DND-41 (cell line): ENCODE measurements around the gene ADGB.
"Not testable (repeated sequence)": the region's sequence is repeated elsewhere in the genome, so short reads cannot be mapped to it uniquely, and the experiment has no call there.

Experiments
- ATAC-seq: fragments of 200-7000 bp; cut with Tn5 transposase; 3 replicates; pipeline ENCODE4 v1.9.1; 2021; ENCODE audit warnings: low read depth; ENCODE audit not compliant: insufficient read depth
- DNase-seq: peaks from one replicate; pipeline ENCODE4 v3.0.0-alpha.2; 2020
- H2AFZ ChIP-seq: 2 replicates; pipeline ENCODE4 v1.6.0; 2012; ENCODE audit warnings: low read depth, low read length
- H3K27ac ChIP-seq: 2 replicates; pipeline ENCODE4 v1.5.1; 2012; ENCODE audit warnings: low read length, inconsistent platforms
- H3K27me3 ChIP-seq: fragments of 200-600 bp; sonication (generic); 2 replicates; pipeline ENCODE4 v1.6.0; 2012; ENCODE audit warnings: low read length, mild to moderate bottlenecking, inconsistent platforms; ENCODE audit not compliant: insufficient read depth, poor library complexity
- H3K36me3 ChIP-seq: 2 replicates; pipeline ENCODE4 v1.5.1; 2012; ENCODE audit warnings: low read length, inconsistent platforms; ENCODE audit not compliant: insufficient read depth
- H3K4me1 ChIP-seq: 2 replicates; pipeline ENCODE4 v1.5.1; 2012; ENCODE audit warnings: mild to moderate bottlenecking, low read length; ENCODE audit not compliant: insufficient read depth
- H3K4me2 ChIP-seq: 2 replicates; pipeline ENCODE4 v1.6.0; 2012; ENCODE audit warnings: mild to moderate bottlenecking, moderate library complexity, low read length, inconsistent platforms; ENCODE audit not compliant: insufficient read depth
- H3K4me3 ChIP-seq, 2 experiments: fragments of 200-600 bp in 1 of 2; shearing (Covaris generic) in 1 of 2; 2 replicates each; pipeline ENCODE4 v1.5.1; 2012 to 2016; ENCODE audit warnings: inconsistent platforms in 2 of 2, low read length in 2 of 2, mild to moderate bottlenecking in 2 of 2, low read depth in 1 of 2, moderate library complexity in 1 of 2
- H3K79me2 ChIP-seq: 2 replicates; pipeline ENCODE4 v1.6.0; 2012; ENCODE audit warnings: low read length, inconsistent platforms; ENCODE audit not compliant: insufficient read depth
- H3K9ac ChIP-seq: 2 replicates; pipeline ENCODE4 v1.6.0; 2012; ENCODE audit warnings: low read depth, mild to moderate bottlenecking, inconsistent platforms, low read length, moderate library complexity
- H3K9me3 ChIP-seq: 2 replicates; pipeline ENCODE4 v1.5.1; 2012; ENCODE audit warnings: low read length, moderate library complexity, mild to moderate bottlenecking, inconsistent platforms; ENCODE audit not compliant: insufficient read depth, severe bottlenecking
- H4K20me1 ChIP-seq: 2 replicates; pipeline ENCODE4 v1.6.0; 2012; ENCODE audit warnings: low read length; ENCODE audit not compliant: insufficient read depth
- CTCF ChIP-seq: IDR thresholded peaks from 2 replicates; pipeline ENCODE4 v1.5.1; 2012; ENCODE audit warnings: borderline replicate concordance, low read length, moderate library complexity, mild to moderate bottlenecking; ENCODE audit not compliant: poor library complexity, severe bottlenecking; ENCODE audit errors: extremely low read depth
- EZH2 ChIP-seq: IDR thresholded peaks from 3 replicates; pipeline ENCODE4 v1.6.1; 2012; ENCODE audit warnings: borderline replicate concordance, low read depth, mild to moderate bottlenecking, moderate library complexity, low read length, inconsistent platforms; ENCODE audit not compliant: severe bottlenecking

ADGB gene

GRCh38 chr6:146553377-146554135, 45.2 kb upstream of the ADGB start:
- Histone ChIP-seq H3K79me2 (no peaks in the 10 kb centered on the region), H3K27me3 (no peaks in the 10 kb centered on the region), H2AFZ (no peak overlapping the region), H3K9me3 (no peaks in the 10 kb centered on the region), H3K9ac (no peak overlapping the region), H3K27ac (no peak overlapping the region), H3K4me1 (no peaks in the 10 kb centered on the region), H3K36me3 (no peaks in the 10 kb centered on the region), H3K4me2 (no peak overlapping the region), H4K20me1 (no peaks in the 10 kb centered on the region), H3K4me3 (no peak overlapping the region)
- ATAC-seq (no peak), DNase-seq (no peak)
- no peak for TF ChIP-seq CTCF
- TF ChIP-seq EZH2, result no peak

GRCh38 chr6:146560607-146561006, 38.2 kb upstream of the ADGB start:
- no peaks in the 10 kb centered on the region for H4K20me1 ChIP-seq
- no peaks in the 10 kb centered on the region for H3K4me1 ChIP-seq
- H3K79me2 ChIP-seq, result no peaks in the 10 kb centered on the region
- TF ChIP-seq EZH2, result no peak
- TF ChIP-seq CTCF, result no peak
- no peaks in the 10 kb centered on the region for H3K9me3 ChIP-seq
- DNase-seq, result no peak
- H3K36me3 ChIP-seq, result no peaks in the 10 kb centered on the region
- H3K4me2 ChIP-seq, result no peak overlapping the region
- H3K9ac ChIP-seq, result no peak overlapping the region
- no peak overlapping the region for H3K27ac ChIP-seq
- H2AFZ ChIP-seq, result no peak overlapping the region
- H3K4me3 ChIP-seq, result no peak overlapping the region
- no peak for ATAC-seq
- no peaks in the 10 kb centered on the region for H3K27me3 ChIP-seq

- not testable (repeated sequence) for ATAC-seq, DNase-seq, H2AFZ ChIP-seq, H3K9me3 ChIP-seq, H3K27ac ChIP-seq, H3K4me1 ChIP-seq, H3K4me2 ChIP-seq, H3K36me3 ChIP-seq, H3K27me3 ChIP-seq, H3K9ac ChIP-seq, H3K4me3 ChIP-seq, H4K20me1 ChIP-seq, H3K79me2 ChIP-seq
These were observed 32.1 kb upstream of the ADGB start for GRCh38 chr6:146566661-146567060.

- not testable (repeated sequence) for ATAC-seq, DNase-seq
These were observed 30.2 kb upstream of the ADGB start for GRCh38 chr6:146568619-146569018.

More at GRCh38 chr6:146568619-146569018, 30.2 kb upstream of the ADGB start:
- not testable (repeated sequence) for H3K36me3 ChIP-seq, H3K4me3 ChIP-seq, H3K27me3 ChIP-seq, H4K20me1 ChIP-seq, H3K79me2 ChIP-seq, H3K9ac ChIP-seq, H3K4me1 ChIP-seq, H2AFZ ChIP-seq, H3K4me2 ChIP-seq, H3K27ac ChIP-seq, H3K9me3 ChIP-seq
